HS-5 (cell line): ENCODE data around the gene PPP1R14C.
"Not testable (repeated sequence)": the region's sequence is repeated elsewhere in the genome, so short reads cannot be mapped to it uniquely, and the experiment has no call there.

Experiments
- DNase-seq: peaks from one replicate; pipeline ENCODE4 v3.0.0-alpha.2; 2012; ENCODE audit warnings: low read depth

The PPP1R14C gene, protein sequence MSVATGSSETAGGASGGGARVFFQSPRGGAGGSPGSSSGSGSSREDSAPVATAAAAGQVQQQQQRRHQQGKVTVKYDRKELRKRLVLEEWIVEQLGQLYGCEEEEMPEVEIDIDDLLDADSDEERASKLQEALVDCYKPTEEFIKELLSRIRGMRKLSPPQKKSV

DNA sequence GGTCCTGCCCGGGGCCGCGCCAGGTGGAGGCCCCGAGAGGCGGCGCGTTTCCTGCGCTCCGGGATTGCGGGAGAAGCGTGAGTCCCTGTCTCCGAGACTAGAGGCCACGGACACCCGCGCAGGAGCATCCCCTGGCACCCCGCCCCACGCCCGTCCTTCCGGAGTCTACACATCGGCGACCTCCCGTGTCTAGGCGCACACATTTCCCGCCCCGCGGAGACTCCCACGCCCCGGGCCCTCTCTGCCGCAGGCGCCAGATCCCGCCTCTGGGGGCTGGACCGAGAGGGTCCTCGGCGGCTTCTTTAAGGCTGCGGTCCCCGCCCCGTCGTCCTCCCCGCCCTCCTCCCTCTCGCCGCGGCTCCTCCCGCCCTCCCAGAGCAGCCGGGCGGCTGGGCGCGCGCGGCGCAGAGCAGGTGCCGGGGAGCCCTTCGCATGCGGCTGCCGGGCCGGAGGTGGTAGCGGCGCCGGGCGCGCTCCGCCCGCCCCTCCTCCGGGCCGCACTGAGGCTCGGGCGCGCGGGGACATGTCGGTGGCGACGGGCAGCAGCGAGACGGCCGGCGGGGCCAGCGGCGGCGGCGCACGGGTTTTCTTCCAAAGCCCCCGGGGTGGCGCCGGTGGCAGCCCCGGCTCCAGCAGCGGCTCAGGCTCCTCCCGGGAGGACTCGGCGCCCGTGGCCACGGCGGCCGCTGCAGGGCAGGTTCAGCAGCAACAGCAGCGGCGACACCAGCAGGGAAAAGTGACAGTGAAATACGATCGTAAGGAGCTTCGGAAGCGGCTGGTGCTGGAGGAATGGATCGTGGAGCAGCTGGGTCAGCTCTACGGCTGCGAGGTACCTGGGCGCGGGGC is at the start of gene PPP1R14C:
Gene PPP1R14C, plus strand, starts transcription at position 375 of the 846 bp plus-strand sequence. Its CDS starts 149 bp downstream, at position 524.
- DNase-seq: no peak

GRCh38 chr6:150093397-150093796 is 49.4 kb upstream of the PPP1R14C start:
- DNase-seq: no peak

- no peak for DNase-seq
Observed at GRCh38 chr6:150098155-150098554, 44.7 kb upstream of the PPP1R14C start.

DNA sequence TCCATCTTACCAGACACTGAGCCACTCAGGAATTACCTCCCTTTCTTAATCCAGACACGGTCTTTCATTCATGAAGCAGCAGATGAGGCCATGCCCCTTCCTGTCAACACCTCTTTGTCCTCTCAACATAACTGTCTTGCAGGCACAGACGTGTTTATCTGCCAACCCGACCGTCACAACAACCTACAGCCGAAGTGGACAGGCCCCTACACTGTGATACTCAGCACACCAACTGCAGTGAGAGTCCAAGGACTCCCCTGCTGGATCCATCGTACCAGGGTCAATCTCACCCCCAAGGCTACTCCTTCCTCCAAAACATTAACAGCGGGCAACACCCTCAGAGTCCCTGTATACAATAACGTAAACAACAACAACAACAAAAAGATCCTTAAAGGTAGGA is 43.3 kb upstream of the PPP1R14C start:
- DNase-seq: no peak

GRCh38 chr6:150099953-150100352 is 42.9 kb upstream of the PPP1R14C start:
- DNase-seq: no peak

GRCh38 chr6:150100745-150101144 is 42.1 kb upstream of the PPP1R14C start:
- no peak for DNase-seq

DNA sequence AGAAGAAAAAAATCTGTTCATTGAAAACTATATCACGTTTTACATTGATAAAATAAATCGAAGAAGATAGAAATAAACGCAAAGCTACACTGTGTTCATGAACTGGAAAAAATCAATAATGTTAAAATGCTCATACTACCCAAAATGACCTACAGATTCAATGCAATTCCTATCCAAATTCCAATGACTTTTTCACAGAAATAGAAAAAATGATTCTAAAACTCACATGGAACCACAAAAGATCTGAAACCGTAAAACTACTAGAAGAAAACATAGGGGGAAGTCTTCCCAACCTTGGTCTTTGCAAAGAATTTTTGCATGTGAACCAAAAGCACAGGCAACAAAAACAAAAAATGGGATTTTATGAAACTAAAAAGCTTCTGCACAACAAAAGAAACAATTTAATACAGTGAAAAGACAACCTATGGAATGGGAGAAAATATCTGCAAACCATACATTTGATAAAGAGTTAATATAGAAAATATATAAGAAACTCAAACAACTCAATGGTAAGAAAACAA is 40.0 kb upstream of the PPP1R14C start:
- no peak for DNase-seq

DNA sequence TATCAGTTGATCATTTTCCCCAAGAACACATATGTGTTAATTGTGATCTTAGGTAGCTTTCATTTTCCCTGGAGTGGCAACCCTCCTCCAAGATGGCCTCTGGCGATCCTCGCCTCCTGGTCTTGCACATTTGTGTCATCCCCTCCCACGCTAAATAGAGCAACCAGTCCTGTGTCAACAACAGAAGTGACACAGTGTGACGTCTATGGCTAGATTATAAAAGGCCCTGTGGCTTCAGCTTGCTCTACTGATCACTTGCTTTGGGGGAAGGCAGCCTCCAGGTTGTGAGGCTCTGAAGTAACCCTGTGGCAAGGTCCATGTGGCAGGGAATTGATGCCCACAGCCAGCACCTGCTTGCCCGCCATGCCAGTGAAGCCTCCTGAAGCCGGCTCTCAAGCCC is 30.6 kb upstream of the PPP1R14C start:
- no peak for DNase-seq

GRCh38 chr6:150115769-150116168 is 27.1 kb upstream of the PPP1R14C start:
- no peak for DNase-seq

- no peak for DNase-seq
Observed at GRCh38 chr6:150116200-150116800, 26.5 kb upstream of the PPP1R14C start.

DNA sequence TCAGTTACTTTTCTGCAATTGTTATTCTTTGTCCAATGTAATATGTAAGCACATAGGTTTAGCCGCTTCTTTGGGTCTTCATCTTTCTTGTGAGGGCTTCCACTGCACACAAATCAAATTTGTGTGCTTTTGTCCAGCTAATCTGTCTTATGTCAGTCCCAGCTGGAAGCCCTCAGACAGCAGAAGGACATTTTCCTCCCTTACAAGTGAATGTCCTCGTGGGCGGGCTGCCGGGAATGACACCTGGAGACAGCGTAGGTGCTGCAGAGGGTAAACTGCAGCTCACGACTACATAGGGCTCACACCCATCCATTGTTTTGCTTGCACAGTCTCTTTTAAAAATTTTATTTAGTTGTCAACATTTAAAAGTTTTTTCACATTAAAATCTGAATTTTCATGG is 24.6 kb upstream of the PPP1R14C start:
- DNase-seq: no peak

GRCh38 chr6:150118627-150119026 is 24.2 kb upstream of the PPP1R14C start:
- no peak for DNase-seq

GRCh38 chr6:150119173-150119572 is 23.7 kb upstream of the PPP1R14C start:
- DNase-seq: no peak

- no peak for DNase-seq
Observed at GRCh38 chr6:150123645-150124044, 19.2 kb upstream of the PPP1R14C start.

DNA sequence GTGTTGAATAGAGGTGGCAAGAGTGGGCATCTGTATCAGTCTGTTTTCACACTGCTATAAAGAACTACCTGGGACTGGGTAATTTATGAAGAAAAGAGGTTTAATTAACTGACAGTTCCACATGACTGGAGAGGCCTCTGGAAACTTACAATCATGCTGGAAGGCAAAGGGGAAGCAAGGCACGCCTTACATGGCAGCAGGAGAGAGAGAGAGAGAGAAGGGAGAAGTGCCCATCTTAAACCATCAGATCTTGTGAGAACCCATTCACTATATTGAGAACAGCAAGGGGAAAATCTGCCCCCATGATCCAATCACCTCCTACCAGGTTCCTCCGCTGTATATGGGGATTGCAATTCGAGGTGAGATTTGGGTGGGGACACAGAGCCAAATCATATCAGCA is 18.6 kb upstream of the PPP1R14C start:
- DNase-seq: no peak

GRCh38 chr6:150126641-150127291 is 16.1 kb upstream of the PPP1R14C start:
- no peak for DNase-seq

- DNase-seq: no peak
Observed at GRCh38 chr6:150128425-150128824, 14.4 kb upstream of the PPP1R14C start.

GRCh38 chr6:150129616-150130505 is 13.0 kb upstream of the PPP1R14C start:
- no peak for DNase-seq

DNA sequence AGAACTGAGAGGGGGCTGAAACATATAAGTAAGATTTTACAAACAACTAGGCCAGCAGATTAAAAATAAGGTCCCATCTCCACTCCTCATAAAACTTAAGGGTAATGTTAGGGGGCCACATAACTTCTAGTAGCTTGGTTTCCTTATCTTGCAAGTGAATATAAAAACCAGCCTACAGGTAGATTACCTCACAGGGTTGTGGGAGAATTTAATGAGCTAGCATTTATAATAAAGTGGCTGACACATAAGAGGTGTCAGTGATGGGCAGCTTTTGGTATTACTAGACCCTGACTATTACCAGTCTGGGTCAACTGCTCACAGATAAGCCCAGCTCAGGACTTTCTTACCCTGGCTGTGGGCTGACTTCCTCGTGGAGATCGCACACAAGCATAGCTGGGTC is 9.2 kb upstream of the PPP1R14C start:
- DNase-seq: no peak

DNA sequence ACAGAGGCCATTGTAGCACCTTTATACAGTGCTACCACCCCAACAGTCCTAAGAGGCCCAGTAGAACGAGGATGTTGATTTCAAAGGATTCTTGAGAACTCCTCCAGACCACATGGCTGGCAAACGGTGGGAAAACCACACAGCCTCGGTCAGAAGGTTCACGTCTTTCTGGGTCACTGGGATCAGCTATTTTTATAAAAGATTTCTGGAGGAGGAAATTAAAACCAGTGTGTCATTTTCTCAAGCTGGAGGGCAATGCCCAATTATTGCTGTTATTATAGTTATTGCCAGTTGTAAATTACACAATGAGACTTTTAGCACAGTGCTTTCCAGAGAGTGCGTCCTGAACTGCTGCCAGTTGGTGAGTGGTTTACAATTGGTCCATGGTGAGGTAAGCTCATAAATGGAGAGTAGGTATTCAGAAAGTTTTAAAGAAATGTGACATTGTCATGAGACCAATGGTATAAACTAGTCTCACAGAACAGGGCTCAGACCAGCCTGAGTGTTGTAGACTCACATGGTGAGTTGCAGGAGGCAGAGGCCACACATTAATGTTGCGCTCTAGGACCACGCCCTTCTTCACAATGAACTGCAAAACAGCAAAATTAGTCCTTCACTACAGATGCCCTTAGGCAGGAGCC is 8.4 kb upstream of the PPP1R14C start:
- no peak for DNase-seq

DNA sequence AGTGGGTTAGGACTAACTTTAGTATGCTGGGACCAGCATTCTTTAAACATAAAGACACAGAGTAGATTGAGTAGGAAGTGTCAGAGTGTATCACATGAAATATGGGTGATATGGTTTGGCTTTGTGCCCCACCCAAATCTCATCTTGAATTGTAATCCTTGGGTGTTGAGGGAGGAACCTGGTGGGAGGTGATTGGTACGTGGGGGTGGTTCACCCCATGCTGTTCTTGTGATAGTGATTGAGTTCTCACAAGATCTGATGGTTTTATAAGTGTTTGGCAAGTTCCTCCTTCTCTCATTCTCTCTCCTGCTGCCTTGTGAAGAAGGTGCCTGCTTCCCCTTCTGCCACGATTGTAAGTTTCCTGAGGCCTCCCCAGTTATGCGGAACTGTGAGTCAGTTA is 5.1 kb upstream of the PPP1R14C start:
- not testable (repeated sequence) for DNase-seq
